Measurements from ENCODE around the gene DOK6.

The DOK6 gene

DNA sequence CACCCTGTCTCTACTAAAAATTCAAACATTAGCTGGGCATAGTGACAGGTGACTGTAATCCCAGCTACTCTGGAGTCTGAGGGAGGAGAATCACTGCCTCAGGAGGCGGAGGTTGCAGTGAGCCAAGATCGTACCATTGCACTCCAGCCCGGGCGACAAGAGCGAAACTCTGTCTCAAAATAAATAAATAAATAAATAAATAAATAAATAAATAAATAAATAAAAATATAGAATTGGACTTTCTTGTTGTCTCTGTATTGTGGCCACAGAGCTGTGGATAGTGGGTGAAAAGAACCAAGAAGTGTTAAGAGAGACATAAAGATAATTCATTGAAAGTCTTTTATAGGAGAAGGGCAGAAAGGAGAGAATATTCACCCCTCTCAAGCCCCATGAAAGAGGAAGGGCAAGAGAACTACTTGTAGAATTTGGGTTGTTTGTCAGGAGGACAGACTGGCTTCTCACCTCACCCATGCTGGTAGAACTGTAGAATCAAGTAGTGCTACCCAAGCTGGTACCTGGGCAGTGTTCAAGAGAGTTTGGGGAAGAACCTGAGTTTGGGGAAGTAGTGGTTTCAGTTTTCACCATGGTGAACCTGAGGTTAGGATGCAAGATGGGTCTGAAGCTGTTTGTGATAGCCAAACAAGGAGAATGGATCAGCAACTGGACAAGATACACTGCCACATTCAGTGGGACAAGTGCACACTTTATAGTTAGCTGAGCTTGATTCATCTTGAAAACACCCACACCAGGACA lies 290.5 kb downstream of the DOK6 start:
- DNase-seq (ENCODE audit: extremely low read depth, low read depth) = no peak
- no peak overlapping the region for H3K4me3 ChIP-seq (replicated peaks; ENCODE audit: low read depth, low read length)
- TF ChIP-seq, protein P1, sequence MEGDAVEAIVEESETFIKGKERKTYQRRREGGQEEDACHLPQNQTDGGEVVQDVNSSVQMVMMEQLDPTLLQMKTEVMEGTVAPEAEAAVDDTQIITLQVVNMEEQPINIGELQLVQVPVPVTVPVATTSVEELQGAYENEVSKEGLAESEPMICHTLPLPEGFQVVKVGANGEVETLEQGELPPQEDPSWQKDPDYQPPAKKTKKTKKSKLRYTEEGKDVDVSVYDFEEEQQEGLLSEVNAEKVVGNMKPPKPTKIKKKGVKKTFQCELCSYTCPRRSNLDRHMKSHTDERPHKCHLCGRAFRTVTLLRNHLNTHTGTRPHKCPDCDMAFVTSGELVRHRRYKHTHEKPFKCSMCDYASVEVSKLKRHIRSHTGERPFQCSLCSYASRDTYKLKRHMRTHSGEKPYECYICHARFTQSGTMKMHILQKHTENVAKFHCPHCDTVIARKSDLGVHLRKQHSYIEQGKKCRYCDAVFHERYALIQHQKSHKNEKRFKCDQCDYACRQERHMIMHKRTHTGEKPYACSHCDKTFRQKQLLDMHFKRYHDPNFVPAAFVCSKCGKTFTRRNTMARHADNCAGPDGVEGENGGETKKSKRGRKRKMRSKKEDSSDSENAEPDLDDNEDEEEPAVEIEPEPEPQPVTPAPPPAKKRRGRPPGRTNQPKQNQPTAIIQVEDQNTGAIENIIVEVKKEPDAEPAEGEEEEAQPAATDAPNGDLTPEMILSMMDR (IDR thresholded peaks at IDR 0.05; ENCODE audit: low read depth, low read length, missing control alignments) = no peak

DNA sequence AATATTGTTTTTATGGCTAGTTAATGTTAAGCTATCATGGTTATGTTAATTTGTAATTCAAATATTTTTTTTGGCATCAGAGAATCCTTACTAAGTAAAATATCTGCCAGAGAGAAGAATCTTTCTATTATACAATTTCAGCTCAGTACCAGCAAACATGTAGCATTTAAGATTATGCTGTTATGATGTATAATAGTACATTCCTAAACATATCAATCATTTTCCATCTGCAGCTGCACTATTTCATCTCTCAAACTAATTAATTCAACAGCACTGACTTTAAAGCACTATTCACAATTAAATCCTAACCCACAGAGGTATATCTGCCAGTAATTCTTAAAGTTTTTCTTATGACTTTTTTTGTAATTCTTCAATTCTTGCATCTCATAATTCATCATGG lies 296.4 kb downstream of the DOK6 start:
- no peak for DNase-seq (ENCODE audit: extremely low read depth, low read depth)
- TF ChIP-seq, protein P1 (IDR thresholded peaks at IDR 0.05; ENCODE audit: low read depth, low read length, missing control alignments) = no peak
- H3K4me3 ChIP-seq (replicated peaks; ENCODE audit: low read depth, low read length) = no peak overlapping the region

DNA sequence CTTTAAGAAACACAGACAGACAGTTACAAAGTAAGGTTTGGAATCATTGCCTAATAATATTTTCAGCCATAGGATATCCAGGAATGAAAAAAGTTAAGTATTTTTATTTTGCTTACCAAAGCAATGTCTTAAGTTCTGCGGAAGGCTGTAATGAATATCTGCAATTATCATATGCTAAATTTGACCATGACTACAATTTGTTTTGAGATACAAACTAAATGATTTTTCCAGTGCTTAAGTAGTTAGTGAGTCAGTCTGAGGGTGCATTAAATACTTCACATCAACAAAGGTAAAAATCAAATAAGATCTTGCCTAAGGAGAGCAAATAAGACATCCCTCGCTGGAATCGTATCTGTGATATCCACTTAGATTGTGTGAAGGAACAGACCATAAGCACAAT lies 297.0 kb downstream of the DOK6 start:
- DNase-seq (ENCODE audit: extremely low read depth, low read depth) = no peak
- TF ChIP-seq, protein P1 (IDR thresholded peaks at IDR 0.05; ENCODE audit: low read depth, low read length, missing control alignments) = no peak
- H3K4me3 ChIP-seq (replicated peaks; ENCODE audit: low read depth, low read length) = no peak overlapping the region

DNA sequence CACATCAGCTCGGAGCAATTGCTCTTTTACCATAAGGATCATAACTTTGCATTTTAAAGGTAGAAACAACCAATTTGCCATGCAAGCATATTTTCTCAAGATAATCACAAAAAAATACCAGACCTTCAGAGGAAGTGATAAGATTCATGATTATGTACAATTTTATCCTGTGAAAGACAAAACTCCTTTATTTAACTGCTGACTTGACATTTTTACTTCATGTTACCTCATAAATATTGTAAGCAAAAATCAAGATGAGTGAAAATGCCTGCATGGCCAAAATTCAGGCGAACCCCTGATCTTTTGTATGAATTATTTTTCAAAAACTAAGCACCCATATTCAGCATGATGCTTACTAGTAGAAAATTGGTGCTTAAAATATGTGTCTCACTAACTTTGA lies 300.6 kb downstream of the DOK6 start:
- DNase-seq (ENCODE audit: extremely low read depth, low read depth) = no peak
- no peak overlapping the region for H3K4me3 ChIP-seq (replicated peaks; ENCODE audit: low read depth, low read length)
- TF ChIP-seq, protein P1 (IDR thresholded peaks at IDR 0.05; ENCODE audit: low read depth, low read length, missing control alignments) = no peak

DNA sequence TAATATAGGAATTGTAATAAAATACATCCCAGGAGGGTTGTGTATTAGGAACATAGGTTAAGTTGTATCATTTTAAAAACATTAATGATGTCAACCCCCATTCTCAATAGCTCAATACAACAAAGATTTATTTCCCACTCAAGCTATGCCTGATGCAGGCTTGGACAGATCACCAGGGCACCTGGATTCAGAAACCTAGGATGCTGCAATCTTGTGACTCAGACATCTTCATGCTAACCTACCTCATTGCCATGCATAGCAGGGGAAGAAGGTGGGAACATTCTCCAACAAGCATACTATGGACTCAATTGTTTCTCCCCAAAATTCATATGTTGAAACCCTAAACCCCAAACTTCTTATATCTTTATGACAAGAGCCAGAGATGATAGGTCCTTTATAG lies 302.8 kb downstream of the DOK6 start:
- TF ChIP-seq, protein P1 (IDR thresholded peaks at IDR 0.05; ENCODE audit: low read depth, low read length, missing control alignments) = no peak
- no peak overlapping the region for H3K4me3 ChIP-seq (replicated peaks; ENCODE audit: low read depth, low read length)
- no peak for DNase-seq (ENCODE audit: extremely low read depth, low read depth)

DNA sequence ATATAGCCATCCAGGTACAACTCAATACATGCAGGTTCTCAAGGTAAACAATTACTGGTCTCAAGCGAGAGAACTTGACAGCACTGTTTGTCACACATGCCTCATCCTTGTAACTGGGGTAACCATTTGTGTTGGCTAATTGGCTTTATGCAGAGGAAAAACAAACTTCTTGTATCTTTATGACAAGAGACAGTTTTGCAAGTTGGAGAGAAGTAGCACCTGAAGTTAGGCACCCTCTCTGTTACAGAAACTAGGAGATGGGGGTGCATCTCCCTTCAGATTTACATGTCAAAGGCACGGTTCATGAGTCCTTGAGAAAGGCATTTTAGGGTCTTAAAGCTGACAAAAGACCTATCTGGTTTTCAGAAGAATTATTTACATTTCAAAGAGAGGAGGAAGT lies 305.3 kb downstream of the DOK6 start:
- TF ChIP-seq, protein P1 (IDR thresholded peaks at IDR 0.05; ENCODE audit: low read depth, low read length, missing control alignments) = no peak
- DNase-seq (ENCODE audit: extremely low read depth, low read depth) = no peak
- H3K4me3 ChIP-seq (replicated peaks; ENCODE audit: low read depth, low read length) = no peak overlapping the region

DNA sequence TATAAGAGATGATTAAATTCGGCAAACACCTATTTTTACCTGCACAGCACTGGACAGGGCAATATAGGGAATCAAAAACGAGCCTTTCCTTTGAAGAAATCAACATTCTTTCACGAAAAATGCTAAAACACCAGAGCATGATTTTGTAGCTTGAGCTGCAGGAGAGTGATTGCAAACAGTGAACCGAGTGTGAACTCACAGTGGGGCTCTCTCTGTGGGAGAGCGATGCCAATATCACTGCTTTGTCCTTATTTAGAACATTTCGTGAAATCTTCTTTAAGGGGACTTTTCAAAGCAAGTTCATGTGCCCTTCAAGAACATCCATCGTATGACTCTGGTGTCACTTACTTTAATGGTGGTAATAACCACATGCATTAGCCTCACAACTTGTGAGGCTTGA lies 308.2 kb downstream of the DOK6 start:
- DNase-seq (ENCODE audit: extremely low read depth, low read depth) = no peak
- TF ChIP-seq, protein P1 (IDR thresholded peaks at IDR 0.05; ENCODE audit: low read depth, low read length, missing control alignments) = no peak
- H3K4me3 ChIP-seq (replicated peaks; ENCODE audit: low read depth, low read length) = no peak overlapping the region

All from HFF-Myc (cell line).